Measurements from ENCODE around the gene CACNG7. TPM values are rescaled to one million over a fixed set of nuclear protein-coding genes. Genes with fewer than 3 reads are reported as not detected.

The CACNG7 gene
- total RNA-seq, 4 donors from 2014 or later, result not detected

GRCh38 chr19:53951947-53952346, 42.9 kb downstream of the CACNG7 start:
- no peak for DNase-seq
- H3K27ac ChIP-seq, result no peak overlapping the region
- H3K9me3 ChIP-seq, result no peaks in the 10 kb centered on the region
- H3K36me3 ChIP-seq, result no peaks in the 10 kb centered on the region
- H3K4me3 ChIP-seq, result no peak overlapping the region
- no peaks in the 10 kb centered on the region for H3K27me3 ChIP-seq
- TF ChIP-seq, protein P1, sequence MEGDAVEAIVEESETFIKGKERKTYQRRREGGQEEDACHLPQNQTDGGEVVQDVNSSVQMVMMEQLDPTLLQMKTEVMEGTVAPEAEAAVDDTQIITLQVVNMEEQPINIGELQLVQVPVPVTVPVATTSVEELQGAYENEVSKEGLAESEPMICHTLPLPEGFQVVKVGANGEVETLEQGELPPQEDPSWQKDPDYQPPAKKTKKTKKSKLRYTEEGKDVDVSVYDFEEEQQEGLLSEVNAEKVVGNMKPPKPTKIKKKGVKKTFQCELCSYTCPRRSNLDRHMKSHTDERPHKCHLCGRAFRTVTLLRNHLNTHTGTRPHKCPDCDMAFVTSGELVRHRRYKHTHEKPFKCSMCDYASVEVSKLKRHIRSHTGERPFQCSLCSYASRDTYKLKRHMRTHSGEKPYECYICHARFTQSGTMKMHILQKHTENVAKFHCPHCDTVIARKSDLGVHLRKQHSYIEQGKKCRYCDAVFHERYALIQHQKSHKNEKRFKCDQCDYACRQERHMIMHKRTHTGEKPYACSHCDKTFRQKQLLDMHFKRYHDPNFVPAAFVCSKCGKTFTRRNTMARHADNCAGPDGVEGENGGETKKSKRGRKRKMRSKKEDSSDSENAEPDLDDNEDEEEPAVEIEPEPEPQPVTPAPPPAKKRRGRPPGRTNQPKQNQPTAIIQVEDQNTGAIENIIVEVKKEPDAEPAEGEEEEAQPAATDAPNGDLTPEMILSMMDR (IDR thresholded peaks at IDR 0.05), result no peak
- no peak for TF ChIP-seq POLR2A (IDR thresholded peaks at IDR 0.05)
- H3K4me1 ChIP-seq, result no peaks in the 10 kb centered on the region

DNA sequence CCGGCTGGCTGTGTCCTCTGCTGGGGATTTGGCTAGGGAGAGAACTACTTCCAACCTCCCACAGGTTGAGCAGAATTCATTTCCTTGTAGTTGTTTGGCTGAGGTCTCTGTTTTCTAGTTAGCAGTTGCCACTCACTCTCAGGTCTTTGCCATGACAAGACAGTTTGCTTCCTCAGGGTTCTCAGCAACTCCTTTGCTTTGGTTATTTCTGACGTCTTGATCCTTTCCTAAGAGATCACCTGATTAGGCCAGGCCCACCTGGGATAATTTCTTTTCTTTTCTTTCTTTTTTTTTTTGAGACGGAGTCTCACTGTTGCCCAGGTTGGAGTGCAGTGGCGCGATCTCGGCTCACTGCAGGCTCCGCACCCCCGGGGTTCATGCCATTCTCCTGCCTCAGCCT, 44.3 kb downstream of the CACNG7 start:
- Histone ChIP-seq H3K36me3 (no peaks in the 10 kb centered on the region), H3K27me3 (peaks cover 0 to 4% of the 10 kb centered on the region in 2 donors), H3K9me3 (no peaks in the 10 kb centered on the region), H3K4me3 (no peak overlapping the region), H3K4me1 (no peaks in the 10 kb centered on the region), H3K27ac (no peak overlapping the region)
- TF ChIP-seq, protein P1 (IDR thresholded peaks at IDR 0.05), result no peak
- no peak for TF ChIP-seq POLR2A (IDR thresholded peaks at IDR 0.05)
- DNase-seq, result no peak

- TF ChIP-seq POLR2A (IDR thresholded peaks at IDR 0.05), result no peak
- TF ChIP-seq, protein P1 (IDR thresholded peaks at IDR 0.05), result no peak
- H3K27me3 ChIP-seq, result peaks cover 0 to 25% of the 10 kb centered on the region in 2 donors
- H3K36me3 ChIP-seq, result no peaks in the 10 kb centered on the region
- no peak overlapping the region for H3K27ac ChIP-seq
- no peak overlapping the region for H3K4me3 ChIP-seq
- DNase-seq, result no peak
- H3K9me3 ChIP-seq, result no peaks in the 10 kb centered on the region
- H3K4me1 ChIP-seq, result no peaks in the 10 kb centered on the region
Measured at GRCh38 chr19:53957448-53958167, 48.5 kb downstream of the CACNG7 start.

DNA sequence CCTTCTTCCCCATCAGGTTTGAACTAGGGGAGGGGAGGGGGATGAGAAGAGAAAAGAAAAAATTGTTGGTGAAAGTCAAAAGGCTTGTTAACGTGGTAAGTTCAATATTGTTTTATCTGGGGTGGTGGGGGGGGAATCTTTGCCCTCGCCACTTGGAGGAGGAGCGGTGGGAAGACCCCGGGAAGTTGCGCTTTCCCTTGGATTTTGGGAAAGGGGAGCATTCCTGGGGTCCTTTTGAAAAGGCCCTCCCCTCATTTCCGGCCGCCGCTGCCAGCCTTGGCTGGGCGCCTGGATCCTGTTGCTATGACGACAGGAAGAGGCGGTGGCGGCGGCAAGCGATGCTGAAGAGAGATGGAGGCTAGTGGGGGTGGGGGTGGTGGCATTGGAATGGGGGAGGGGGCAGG, 49.1 kb downstream of the CACNG7 start:
- DNase-seq, result no peak
- Histone ChIP-seq H3K36me3 (no peaks in the 10 kb centered on the region), H3K4me1 (no peaks in the 10 kb centered on the region), H3K9me3 (no peaks in the 10 kb centered on the region), H3K27ac (no peak overlapping the region), H3K4me3 (no peak overlapping the region), H3K27me3 (peaks cover 0 to 29% of the 10 kb centered on the region in 2 donors)
- TF ChIP-seq, protein P1 (IDR thresholded peaks at IDR 0.05), result no peak
- TF ChIP-seq POLR2A (IDR thresholded peaks at IDR 0.05), result no peak

DNA sequence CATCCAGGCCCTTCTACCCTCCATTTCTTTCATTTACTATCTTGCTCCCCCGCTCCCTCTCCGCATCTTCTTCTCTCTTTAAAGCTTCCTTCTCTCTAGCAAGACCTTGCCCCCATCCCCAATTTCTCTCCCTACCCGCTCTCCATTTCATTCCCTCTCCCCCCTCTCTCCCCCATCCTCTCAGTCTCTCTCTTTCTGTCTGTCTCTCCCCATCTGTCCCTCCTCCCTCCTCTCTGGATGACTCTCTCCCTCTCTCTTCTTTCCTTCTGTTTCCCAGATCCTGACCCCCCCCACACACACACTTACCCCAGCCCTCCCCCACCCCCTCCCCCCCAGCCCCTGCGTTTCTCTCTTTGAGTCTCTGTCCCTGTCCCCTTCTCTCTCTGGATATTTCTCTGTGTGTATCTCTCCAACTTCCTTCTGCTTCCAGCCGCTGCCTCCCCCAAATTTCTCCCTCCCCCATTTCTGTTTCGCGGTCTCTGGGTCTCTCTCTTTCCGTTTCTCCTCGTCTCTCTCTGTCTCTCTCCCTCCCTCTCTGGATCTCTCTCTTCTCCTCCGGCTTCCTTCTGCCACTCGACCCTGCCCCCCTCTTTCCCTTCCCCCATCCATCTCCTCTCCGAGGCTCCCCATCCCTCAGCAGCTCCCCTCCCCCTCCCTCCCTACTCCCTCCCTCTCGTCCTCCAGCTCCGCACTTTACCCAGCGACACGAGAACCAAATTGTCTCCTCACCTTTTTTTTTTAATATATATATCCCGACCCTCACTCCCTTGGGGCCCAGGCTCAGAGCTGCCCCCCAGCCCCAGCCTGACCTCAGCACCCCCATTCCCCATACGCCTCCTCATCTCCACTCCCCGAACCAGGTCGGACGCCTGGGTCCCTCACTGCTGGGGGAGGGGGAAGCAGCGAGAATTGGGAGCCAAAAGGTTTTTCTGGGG, 50.0 kb downstream of the CACNG7 start:
- TF ChIP-seq, protein P1 (IDR thresholded peaks at IDR 0.05), result no peak
- TF ChIP-seq POLR2A (IDR thresholded peaks at IDR 0.05), result no peak
- DNase-seq, result no peak
- peaks cover 0 to 32% of the 10 kb centered on the region in 2 donors for H3K27me3 ChIP-seq

More for the DNA sequence above, 50.0 kb downstream of the CACNG7 start:
- no peaks in the 10 kb centered on the region for H3K4me1 ChIP-seq
- H3K4me3 ChIP-seq, result no peak overlapping the region
- H3K9me3 ChIP-seq, result no peaks in the 10 kb centered on the region
- no peak overlapping the region for H3K27ac ChIP-seq
- H3K36me3 ChIP-seq, result no peaks in the 10 kb centered on the region
